Karpas-422 (cell line): ENCODE data around the gene PER3. TPM values are rescaled to one million over a fixed set of nuclear protein-coding genes. Genes with fewer than 3 reads are reported as not detected.

Experiments
- DNase-seq: peaks from one replicate; pipeline ENCODE4 v3.0.0-alpha.2; 2015
- H2AFZ ChIP-seq: fragments of 200-600 bp; sonication (generic); 2 replicates; pipeline ENCODE4 v1.6.1; 2014; ENCODE audit warnings: antibody characterized with exemption, low read length, mixed read lengths
- H3K27ac ChIP-seq: fragments of 200-600 bp; sonication (generic); 2 replicates; pipeline ENCODE4 v1.5.1; 2014; ENCODE audit warnings: mild to moderate bottlenecking, low read length, moderate library complexity
- H3K27me3 ChIP-seq: fragments of 200-600 bp; sonication (generic); 2 replicates; pipeline ENCODE4 v1.6.1; 2014; ENCODE audit warnings: low read length, mixed read lengths
- H3K36me3 ChIP-seq: fragments of 200-600 bp; sonication (generic); 2 replicates; pipeline ENCODE4 v1.6.1; 2014; ENCODE audit warnings: low read length, mixed read lengths; ENCODE audit not compliant: insufficient read depth
- H3K4me1 ChIP-seq: fragments of 200-600 bp; sonication (generic); 2 replicates; pipeline ENCODE4 v1.6.1; 2014; ENCODE audit warnings: mild to moderate bottlenecking, low read length, mixed read lengths
- H3K4me2 ChIP-seq: fragments of 200-600 bp; sonication (generic); 2 replicates; pipeline ENCODE4 v1.6.1; 2014; ENCODE audit warnings: low read length, low read depth, mild to moderate bottlenecking; ENCODE audit not compliant: poor library complexity, severe bottlenecking
- H3K4me3 ChIP-seq: fragments of 200-600 bp; sonication (generic); 2 replicates; pipeline ENCODE4 v1.5.1; 2014; ENCODE audit warnings: mild to moderate bottlenecking, antibody characterized with exemption, low read length, mixed read lengths
- H3K79me2 ChIP-seq: fragments of 200-600 bp; sonication (generic); 2 replicates; pipeline ENCODE4 v1.6.1; 2014; ENCODE audit warnings: mild to moderate bottlenecking, low read length, mixed read lengths
- H3K9ac ChIP-seq: fragments of 200-600 bp; sonication (generic); 2 replicates; pipeline ENCODE4 v1.6.0; 2014; ENCODE audit warnings: low read length
- H3K9me2 ChIP-seq: fragments of 200-600 bp; sonication (generic), shearing (Covaris generic); replicated peaks from 2 replicates; pipeline ENCODE4 v1.6.0; 2014; ENCODE audit warnings: mild to moderate bottlenecking, low read length, moderate library complexity; ENCODE audit not compliant: insufficient read depth
- H3K9me3 ChIP-seq: fragments of 300-700, 200-600 bp; sonication (generic); 2 replicates; pipeline ENCODE4 v1.6.1; 2014; ENCODE audit warnings: low read length, mixed read lengths
- H4K20me1 ChIP-seq: fragments of 200-600 bp; sonication (generic); 2 replicates; pipeline ENCODE4 v1.6.1; 2014; ENCODE audit warnings: mild to moderate bottlenecking, antibody characterized with exemption, low read length, low read depth; ENCODE audit not compliant: insufficient read depth
- total RNA-seq: library from RNA; depleted of rRNA; stranded (reverse); fragments of >200 nt; shearing (Covaris generic); gene quantifications from 2 replicates; pipeline ENCODE4 v1.2.3, GENCODE V29; 2014; ENCODE audit warnings: low replicate concordance; rRNA removed

PER3 gene
- total RNA-seq, 1 experiment from 2014 or later: 3.5 TPM

GRCh38 chr1:7886405-7886745 lies 102.3 kb downstream of the PER3 start:
- no peak overlapping the region for H2AFZ ChIP-seq
- H3K36me3 ChIP-seq: no peaks in the 10 kb centered on the region
- no peaks in the 10 kb centered on the region for H3K79me2 ChIP-seq
- no peak overlapping the region for H3K4me3 ChIP-seq
- no peaks in the 10 kb centered on the region for H3K4me1 ChIP-seq
- H3K9me3 ChIP-seq: no peaks in the 10 kb centered on the region
- H3K9ac ChIP-seq: no peak overlapping the region
- H3K9me2 ChIP-seq: no peaks in the 10 kb centered on the region
- H4K20me1 ChIP-seq: no peaks in the 10 kb centered on the region
- H3K4me2 ChIP-seq: no peak overlapping the region
- no peaks in the 10 kb centered on the region for H3K27me3 ChIP-seq
- DNase-seq: no peak
- no peak overlapping the region for H3K27ac ChIP-seq

GRCh38 chr1:7888248-7889081 lies 104.4 kb downstream of the PER3 start:
- no peaks in the 10 kb centered on the region for H3K27me3 ChIP-seq
- H3K4me2 ChIP-seq: no peak overlapping the region
- no peaks in the 10 kb centered on the region for H4K20me1 ChIP-seq
- H3K9me3 ChIP-seq: no peaks in the 10 kb centered on the region
- no peaks in the 10 kb centered on the region for H3K79me2 ChIP-seq
- no peak overlapping the region for H3K27ac ChIP-seq
- no peak overlapping the region for H3K4me3 ChIP-seq
- no peak overlapping the region for H3K9ac ChIP-seq
- H3K9me2 ChIP-seq: no peaks in the 10 kb centered on the region
- no peak overlapping the region for H2AFZ ChIP-seq
- no peaks in the 10 kb centered on the region for H3K4me1 ChIP-seq
- no peaks in the 10 kb centered on the region for H3K36me3 ChIP-seq
- DNase-seq: no peak

GRCh38 chr1:7890853-7891252 lies 106.8 kb downstream of the PER3 start:
- H3K9ac ChIP-seq: no peak overlapping the region
- no peak overlapping the region for H3K4me3 ChIP-seq
- no peaks in the 10 kb centered on the region for H4K20me1 ChIP-seq
- H3K36me3 ChIP-seq: no peaks in the 10 kb centered on the region
- DNase-seq: no peak
- H2AFZ ChIP-seq: no peak overlapping the region
- H3K27ac ChIP-seq: no peak overlapping the region
- H3K4me1 ChIP-seq: no peaks in the 10 kb centered on the region
- no peaks in the 10 kb centered on the region for H3K79me2 ChIP-seq
- no peaks in the 10 kb centered on the region for H3K9me2 ChIP-seq
- no peaks in the 10 kb centered on the region for H3K27me3 ChIP-seq
- no peak overlapping the region for H3K4me2 ChIP-seq
- H3K9me3 ChIP-seq: no peaks in the 10 kb centered on the region

GRCh38 chr1:7891804-7892203 lies 107.7 kb downstream of the PER3 start:
- Histone ChIP-seq H3K27me3 (no peaks in the 10 kb centered on the region), H4K20me1 (no peaks in the 10 kb centered on the region), H3K4me3 (no peak overlapping the region), H3K9ac (no peak overlapping the region), H3K4me2 (no peak overlapping the region), H3K27ac (no peak overlapping the region), H3K9me2 (no peaks in the 10 kb centered on the region), H3K36me3 (no peaks in the 10 kb centered on the region), H3K79me2 (no peaks in the 10 kb centered on the region), H2AFZ (no peak overlapping the region), H3K9me3 (no peaks in the 10 kb centered on the region), H3K4me1 (no peaks in the 10 kb centered on the region)
- no peak for DNase-seq

- Histone ChIP-seq H3K9me2 (no peaks in the 10 kb centered on the region), H3K79me2 (no peaks in the 10 kb centered on the region), H3K27ac (no peak overlapping the region), H3K4me1 (no peaks in the 10 kb centered on the region), H3K4me2 (no peak overlapping the region), H3K9ac (no peak overlapping the region), H4K20me1 (no peaks in the 10 kb centered on the region), H3K36me3 (no peaks in the 10 kb centered on the region), H3K9me3 (no peaks in the 10 kb centered on the region), H2AFZ (no peak overlapping the region), H3K27me3 (no peaks in the 10 kb centered on the region), H3K4me3 (no peak overlapping the region)
- no peak for DNase-seq
Measured at GRCh38 chr1:7893529-7894180, 109.6 kb downstream of the PER3 start.

Other genes with a start within 250 kb of the PER3 start
- 11.6 and 14.9 TPM in 2 replicates for gene VAMP3, start 13.0 kb upstream of the PER3 start, total RNA-seq
- gene UTS2, start 68.8 kb downstream of the PER3 start, total RNA-seq: not detected in 2 replicates
- gene TNFRSF9, start 156.5 kb downstream of the PER3 start, total RNA-seq: not detected in 2 replicates
- 146 and 207 TPM in 2 replicates for gene PARK7, start 177.4 kb downstream of the PER3 start, total RNA-seq
- gene ERRFI1, start 242.0 kb downstream of the PER3 start, total RNA-seq: not detected in 2 replicates